ENCODE results near the gene STN1.

Gene STN1

DNA sequence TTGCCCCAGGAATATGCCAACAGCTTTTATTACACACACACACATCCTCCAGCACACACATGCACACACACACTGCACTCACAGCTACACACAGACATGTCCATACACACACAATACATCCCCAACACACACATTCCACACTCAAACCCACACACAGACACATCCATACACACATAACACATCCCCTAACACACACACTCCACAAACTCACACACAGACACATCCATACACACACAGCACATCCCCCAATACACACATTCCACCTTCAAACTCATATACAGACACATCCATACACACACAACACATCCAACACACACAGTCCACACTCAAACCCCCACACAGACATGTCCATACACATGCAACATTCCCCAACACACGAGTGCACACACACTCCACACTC lies 81.7 kb downstream of the STN1 start:
- TF ChIP-seq, protein P1, sequence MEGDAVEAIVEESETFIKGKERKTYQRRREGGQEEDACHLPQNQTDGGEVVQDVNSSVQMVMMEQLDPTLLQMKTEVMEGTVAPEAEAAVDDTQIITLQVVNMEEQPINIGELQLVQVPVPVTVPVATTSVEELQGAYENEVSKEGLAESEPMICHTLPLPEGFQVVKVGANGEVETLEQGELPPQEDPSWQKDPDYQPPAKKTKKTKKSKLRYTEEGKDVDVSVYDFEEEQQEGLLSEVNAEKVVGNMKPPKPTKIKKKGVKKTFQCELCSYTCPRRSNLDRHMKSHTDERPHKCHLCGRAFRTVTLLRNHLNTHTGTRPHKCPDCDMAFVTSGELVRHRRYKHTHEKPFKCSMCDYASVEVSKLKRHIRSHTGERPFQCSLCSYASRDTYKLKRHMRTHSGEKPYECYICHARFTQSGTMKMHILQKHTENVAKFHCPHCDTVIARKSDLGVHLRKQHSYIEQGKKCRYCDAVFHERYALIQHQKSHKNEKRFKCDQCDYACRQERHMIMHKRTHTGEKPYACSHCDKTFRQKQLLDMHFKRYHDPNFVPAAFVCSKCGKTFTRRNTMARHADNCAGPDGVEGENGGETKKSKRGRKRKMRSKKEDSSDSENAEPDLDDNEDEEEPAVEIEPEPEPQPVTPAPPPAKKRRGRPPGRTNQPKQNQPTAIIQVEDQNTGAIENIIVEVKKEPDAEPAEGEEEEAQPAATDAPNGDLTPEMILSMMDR (IDR thresholded peaks at IDR 0.05; ENCODE audit: borderline replicate concordance, insufficient read depth, low read depth, low read length) = no peak
- H3K4me3 ChIP-seq (ENCODE audit: low read depth, low read length) = no peak overlapping the region

DNA sequence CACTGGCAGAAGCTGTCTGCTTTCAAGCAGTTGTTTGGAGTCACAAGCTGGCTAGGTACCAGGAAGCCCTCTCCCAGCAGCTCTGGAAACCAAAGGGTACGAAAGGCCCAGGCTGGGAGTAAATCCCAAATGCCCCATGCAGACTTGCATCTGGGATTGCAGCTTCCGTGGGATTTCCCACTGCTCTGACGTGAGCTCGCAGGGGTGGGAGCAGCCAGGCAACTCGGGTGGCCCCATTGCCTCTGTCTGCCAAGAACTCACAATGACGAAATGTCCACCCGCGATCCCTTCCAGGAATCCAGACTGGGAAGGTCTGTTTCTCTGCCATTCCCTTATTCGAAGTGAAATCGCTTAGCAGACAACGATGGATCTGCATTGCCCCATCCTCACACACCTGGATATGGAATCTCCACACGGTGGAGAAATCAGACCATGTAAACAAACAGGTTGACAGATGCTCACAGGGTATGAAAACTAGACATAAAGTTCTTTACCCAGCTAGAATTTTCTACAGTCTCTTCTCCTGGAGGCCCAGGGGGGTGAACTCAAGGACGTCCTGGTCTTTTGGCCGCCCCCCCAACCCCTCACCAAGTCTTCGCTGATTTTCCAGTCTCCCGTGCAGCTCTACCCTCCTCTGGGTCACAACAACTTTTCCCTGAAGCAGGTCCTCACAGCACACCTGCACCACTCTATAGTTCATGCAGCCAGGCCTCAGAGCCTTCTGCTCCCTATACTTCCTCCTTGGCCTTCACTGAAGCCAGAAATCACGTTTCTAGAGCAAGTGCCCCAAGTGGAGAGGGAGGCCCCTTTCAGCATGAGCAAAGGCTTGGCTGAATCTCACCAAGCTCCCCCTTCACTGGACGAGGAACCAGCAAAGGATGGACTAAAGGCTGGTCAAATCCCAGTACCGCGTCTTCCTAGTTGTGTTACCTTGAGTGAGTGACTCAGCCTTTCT lies 82.6 kb downstream of the STN1 start:
- H3K4me3 ChIP-seq (ENCODE audit: low read depth, low read length) = no peak overlapping the region
- TF ChIP-seq, protein P1 (IDR thresholded peaks at IDR 0.05; ENCODE audit: borderline replicate concordance, insufficient read depth, low read depth, low read length) = no peak

DNA sequence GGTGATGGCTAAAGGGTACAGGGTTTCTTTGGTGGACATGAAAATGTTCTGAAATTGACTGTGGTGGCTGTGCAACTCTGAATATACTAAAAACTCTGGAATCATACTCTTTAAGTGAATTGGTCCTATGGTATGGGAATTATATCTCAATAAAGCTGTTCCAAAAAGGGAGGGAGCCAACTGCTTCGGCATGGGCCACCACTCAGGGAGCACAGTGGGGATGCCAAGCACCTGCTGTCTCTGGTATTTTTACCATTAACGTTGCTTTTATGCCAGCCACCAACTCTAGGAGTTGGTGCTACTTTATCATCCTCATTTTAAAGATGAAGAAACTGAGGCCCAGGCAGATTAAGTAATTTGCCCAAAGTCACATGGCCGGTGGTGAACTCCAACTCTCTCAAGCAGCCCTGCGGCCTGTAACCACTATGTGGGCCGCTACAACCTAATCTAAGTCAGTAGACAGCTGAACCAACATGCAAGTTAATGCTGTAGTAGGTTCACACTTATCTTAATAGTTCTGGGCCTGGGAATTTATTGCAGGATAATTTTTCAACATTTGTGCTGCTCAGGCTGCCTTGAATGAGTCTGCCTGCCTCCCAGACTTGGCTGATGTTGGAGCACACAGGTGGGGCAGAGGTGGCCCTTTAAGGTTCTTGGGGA lies 83.4 kb downstream of the STN1 start:
- TF ChIP-seq, protein P1 (IDR thresholded peaks at IDR 0.05; ENCODE audit: borderline replicate concordance, insufficient read depth, low read depth, low read length) = no peak
- no peak overlapping the region for H3K4me3 ChIP-seq (ENCODE audit: low read depth, low read length)

DNA sequence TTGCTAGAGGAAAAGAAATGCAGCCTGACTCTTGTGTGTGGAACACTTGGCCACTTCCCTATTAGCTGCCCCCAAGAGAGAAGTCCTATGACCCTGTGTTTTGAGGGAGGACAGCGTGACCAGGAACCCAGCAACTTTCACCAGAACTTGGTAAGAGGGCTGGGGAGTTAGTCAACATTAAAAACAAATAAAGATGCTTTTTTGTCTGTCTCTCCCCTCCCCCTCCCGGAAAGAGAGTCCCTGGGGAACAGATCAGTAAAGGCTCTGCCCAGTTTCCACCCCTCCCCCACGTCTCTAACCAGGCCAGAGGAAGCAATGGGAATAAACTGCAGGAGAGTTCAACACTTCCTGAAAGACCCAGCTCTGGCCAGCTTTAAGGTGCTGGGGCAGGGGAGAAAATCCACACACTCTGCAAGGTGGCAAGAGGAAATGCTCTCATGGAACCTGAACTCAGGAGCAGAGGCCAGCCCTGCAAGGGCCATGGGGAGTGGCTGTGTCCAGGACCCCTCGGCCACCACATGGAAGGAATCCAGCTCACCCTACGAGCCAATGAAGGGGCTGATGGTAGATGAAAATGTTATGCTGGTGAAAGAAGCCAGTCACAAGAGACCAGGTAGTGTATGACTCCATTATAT lies 84.1 kb downstream of the STN1 start:
- H3K4me3 ChIP-seq (ENCODE audit: low read depth, low read length) = no peak overlapping the region
- TF ChIP-seq, protein P1 (IDR thresholded peaks at IDR 0.05; ENCODE audit: borderline replicate concordance, insufficient read depth, low read depth, low read length) = no peak

DNA sequence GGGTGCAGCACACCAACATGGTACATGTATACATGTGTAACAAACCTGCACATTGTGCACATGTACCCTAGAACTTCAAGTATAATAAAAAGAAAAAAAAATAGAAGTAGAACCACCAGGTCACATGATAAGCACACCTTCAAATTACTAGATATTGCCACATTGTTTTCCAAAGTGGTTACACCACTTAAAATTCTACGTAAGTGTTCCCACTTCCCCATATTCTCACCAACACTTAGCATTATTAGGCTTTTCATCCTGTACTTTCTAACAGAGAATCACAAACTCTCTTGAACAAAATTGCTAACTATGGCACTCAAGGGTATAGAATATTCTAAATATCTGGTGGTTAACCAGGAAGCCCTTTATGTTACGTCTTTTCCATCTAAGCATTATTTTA lies 85.2 kb downstream of the STN1 start:
- TF ChIP-seq, protein P1 (IDR thresholded peaks at IDR 0.05; ENCODE audit: borderline replicate concordance, insufficient read depth, low read depth, low read length) = no peak
- no peak overlapping the region for H3K4me3 ChIP-seq (ENCODE audit: low read depth, low read length)
